Neural cell (in vitro differentiated cells): ENCODE data around the gene C13orf46. TPM values are rescaled to one million over a fixed set of nuclear protein-coding genes. Genes with fewer than 3 reads are reported as not detected.

ENCODE experiments used
- H2AFZ ChIP-seq: fragments of 200-600, 300-800 bp; sonication (generic), shearing (Covaris generic); 2 replicates; pipeline ENCODE4 v1.6.0; 2014; ENCODE audit warnings: low read depth, mild to moderate bottlenecking, antibody characterized with exemption, low read length, moderate library complexity
- H3F3A ChIP-seq: fragments of 200-600 bp; shearing (Covaris generic); 2 replicates; pipeline ENCODE4 v1.6.1; 2016; ENCODE audit warnings: mild to moderate bottlenecking, moderate library complexity, mixed read lengths, antibody characterized with exemption, low read length; ENCODE audit not compliant: insufficient read depth, poor library complexity, severe bottlenecking
- H3K27ac ChIP-seq: fragments of 200-600, 300-800 bp; sonication (generic), shearing (Covaris generic); 2 replicates; pipeline ENCODE4 v1.5.1; 2014; ENCODE audit warnings: mild to moderate bottlenecking, low read length, moderate library complexity
- H3K27me3 ChIP-seq: fragments of 300-800, 200-600 bp; sonication (generic), shearing (Covaris generic); 2 replicates; pipeline ENCODE4 v1.6.0; 2014; ENCODE audit warnings: mild to moderate bottlenecking, low read depth, low read length, moderate library complexity; ENCODE audit not compliant: insufficient read depth
- H3K36me3 ChIP-seq: fragments of 300-800, 200-600 bp; sonication (generic), shearing (Covaris generic); 2 replicates; pipeline ENCODE4 v1.5.1; 2014; ENCODE audit warnings: mild to moderate bottlenecking, antibody characterized with exemption, low read length, moderate library complexity; ENCODE audit not compliant: insufficient read depth
- H3K4me2 ChIP-seq: fragments of 300-800, 200-600 bp; sonication (generic), shearing (Covaris generic); 2 replicates; pipeline ENCODE4 v1.6.0; 2014; ENCODE audit warnings: mild to moderate bottlenecking, low read length
- H3K4me3 ChIP-seq: fragments of 300-800, 200-600 bp; sonication (generic), shearing (Covaris generic); 2 replicates; pipeline ENCODE4 v1.5.1; 2014; ENCODE audit warnings: mild to moderate bottlenecking, low read length, moderate library complexity
- H3K79me2 ChIP-seq: fragments of 200-600 bp; shearing (Covaris generic); replicated peaks from 2 replicates; pipeline ENCODE4 v1.6.0; 2014; ENCODE audit warnings: mild to moderate bottlenecking, low read length, moderate library complexity; ENCODE audit not compliant: insufficient read depth
- H3K9ac ChIP-seq: fragments of 300-800, 200-600 bp; sonication (generic), shearing (Covaris generic); 2 replicates; pipeline ENCODE4 v1.6.1; 2016; ENCODE audit warnings: mild to moderate bottlenecking, low read length, mixed read lengths
- H3K9me2 ChIP-seq: fragments of 200-600 bp; shearing (Covaris generic); 2 replicates; pipeline ENCODE4 v1.6.1; 2016; ENCODE audit warnings: mild to moderate bottlenecking, low read length, mixed read lengths; ENCODE audit not compliant: insufficient read depth
- H3K9me3 ChIP-seq: fragments of 200-600, 300-800 bp; sonication (generic), shearing (Covaris generic); 2 replicates; pipeline ENCODE4 v1.6.1; 2016; ENCODE audit warnings: mild to moderate bottlenecking, mixed run types, low read length, moderate library complexity, mixed read lengths
- H4K20me1 ChIP-seq: fragments of 200-600 bp; shearing (Covaris generic); 2 replicates; pipeline ENCODE4 v1.6.1; 2016; ENCODE audit warnings: mild to moderate bottlenecking, mixed run types; ENCODE audit not compliant: insufficient read depth
- EP300 ChIP-seq: fragments of 450-650 bp; conservative IDR thresholded peaks from 2 replicates; pipeline ENCODE4 v1.6.1; 2014; ENCODE audit warnings: antibody characterized with exemption, mild to moderate bottlenecking, moderate library complexity; ENCODE audit not compliant: poor library complexity, severe bottlenecking
- EZH2 ChIP-seq: fragments of 200-600, 300-800 bp; shearing (Covaris generic), sonication (generic); IDR thresholded peaks from 2 replicates; pipeline ENCODE4 v1.6.1; 2014; ENCODE audit warnings: antibody characterized with exemption, low read length, borderline replicate concordance, mild to moderate bottlenecking; ENCODE audit not compliant: insufficient read depth, poor library complexity, severe bottlenecking
- MXI1 ChIP-seq: fragments of 450-650 bp; conservative IDR thresholded peaks from 2 replicates; pipeline ENCODE4 v1.6.1; 2014; ENCODE audit warnings: antibody characterized with exemption, mild to moderate bottlenecking; ENCODE audit not compliant: poor library complexity, severe bottlenecking
- RAD21 ChIP-seq: fragments of 450-650 bp; conservative IDR thresholded peaks from 2 replicates; pipeline ENCODE4 v1.6.1; 2014; ENCODE audit warnings: antibody characterized with exemption, mild to moderate bottlenecking, moderate library complexity
- REST ChIP-seq: IDR thresholded peaks from 2 replicates; pipeline ENCODE4 v1.6.1; 2012; ENCODE audit warnings: borderline replicate concordance
- SMC3 ChIP-seq: fragments of 450-650 bp; conservative IDR thresholded peaks from 2 replicates; pipeline ENCODE4 v1.6.1; 2014; ENCODE audit warnings: antibody characterized with exemption, mild to moderate bottlenecking, moderate library complexity; ENCODE audit not compliant: poor library complexity
- TAF1 ChIP-seq: IDR thresholded peaks from 2 replicates; pipeline ENCODE4 v1.6.1; 2012; ENCODE audit warnings: low read depth
- polyA plus RNA-seq: library from polyadenylated mRNA; depleted of rRNA; stranded (reverse); fragments of >200 nt; gene quantifications from 2 replicates; pipeline ENCODE4 v1.2.3, GENCODE V29; 2014

C13orf46 gene
- polyA plus RNA-seq, 1 donor from 2014 or later: not detected

GRCh38 chr13:113981611-113982295 lies 7.9 kb upstream of the C13orf46 start:
- Histone ChIP-seq H3K36me3 (no peaks in the 10 kb centered on the region), H3K27me3 (no peaks in the 10 kb centered on the region), H3K9me2 (no peaks in the 10 kb centered on the region)

DNA sequence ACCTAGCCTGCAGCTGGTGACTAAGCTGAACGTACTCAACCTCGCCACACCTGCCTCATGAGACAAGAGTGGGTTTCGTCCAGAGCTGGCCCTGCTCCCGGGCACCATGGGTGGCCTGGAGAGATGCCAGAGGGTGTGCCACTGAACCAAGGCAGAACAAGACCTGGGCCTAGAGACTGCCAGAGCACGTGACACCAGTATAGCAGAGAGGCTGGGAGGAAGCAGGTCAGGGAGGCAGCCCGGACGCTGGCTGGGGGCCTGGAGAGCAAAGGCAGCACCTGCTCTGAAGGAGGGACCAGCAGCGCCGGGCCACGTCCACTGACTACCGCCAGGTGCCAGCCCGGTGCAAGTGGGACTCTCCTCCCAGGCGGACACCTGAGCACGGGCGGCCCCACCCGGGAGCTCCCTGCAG lies 7.3 kb upstream of the C13orf46 start:
- Histone ChIP-seq H2AFZ (no peak overlapping the region), H3K9me2 (no peaks in the 10 kb centered on the region), H3K9me3 (no peaks in the 10 kb centered on the region), H3K36me3 (no peaks in the 10 kb centered on the region), H4K20me1 (no peaks in the 10 kb centered on the region), H3K4me2 (no peak overlapping the region), H3K79me2 (no peaks in the 10 kb centered on the region), H3F3A (no peaks in the 10 kb centered on the region), H3K9ac (no peak overlapping the region), H3K27ac (no peak overlapping the region), H3K4me3 (no peak overlapping the region), H3K27me3 (no peaks in the 10 kb centered on the region)
- TF ChIP-seq SMC3 (no peak), MXI1 (no peak), TAF1 (no peak), EP300 (no peak), REST (no peak), EZH2 (no peak), RAD21 (no peak)

More at GRCh38 chr13:113981611-113982295, 7.9 kb upstream of the C13orf46 start:
- Histone ChIP-seq H3K79me2 (no peaks in the 10 kb centered on the region), H2AFZ (no peak overlapping the region), H3K27ac (no peak overlapping the region), H4K20me1 (no peaks in the 10 kb centered on the region), H3K4me3 (no peak overlapping the region), H3K9ac (no peak overlapping the region), H3F3A (no peaks in the 10 kb centered on the region), H3K4me2 (no peak overlapping the region), H3K9me3 (no peaks in the 10 kb centered on the region)
- TF ChIP-seq REST (no peak), SMC3 (no peak)
